GM12878 (cell line): ENCODE measurements around the gene RAD54L2. TPM values are rescaled to one million over a fixed set of nuclear protein-coding genes. Genes with fewer than 3 reads are reported as not detected.

Source experiments
- ATAC-seq: fragments of 200-7000 bp; cut with Tn5 transposase; 3 replicates; pipeline ENCODE4 v1.9.1; 2020; ENCODE audit warnings: mild to moderate bottlenecking, moderate library complexity
- BruUV-seq: library from RNA; stranded (reverse); fragments of 400-500 nt; replicated peaks from 2 replicates; lab custom pipeline; 2021; lab: Mats Ljungman, UMichigan
- CTCF ChIA-PET: fragments of 300-600 bp; sonication (Branson Sonifier 250); formaldehyde crosslinking; extraction: SDS; loops from one replicate; lab custom pipeline; 2021; ENCODE audit warnings: inconsistent platforms; lab: Yijun Ruan, JAX
- POLR2A ChIA-PET: fragments of 350-600 bp; formaldehyde crosslinking; extraction: SDS; loops from one replicate; lab custom pipeline; 2021; ENCODE audit warnings: inconsistent platforms; lab: Charles Lee
- RAD21 ChIA-PET: fragments of 300-600 bp; sonication (Branson Sonifier 250); formaldehyde crosslinking; loops from one replicate; lab custom pipeline; 2023; ENCODE audit warnings: antibody characterized with exemption; ENCODE audit not compliant: unreplicated experiment; lab: Charles Lee
- SMC1A ChIA-PET: fragments of 300-600 bp; sonication (Branson Sonifier 250); formaldehyde crosslinking; loops from one replicate; lab custom pipeline; 2023; ENCODE audit not compliant: unreplicated experiment, uncharacterized antibody; lab: Charles Lee
- DNase-seq: peaks from one replicate; pipeline ENCODE4 v3.0.0-alpha.2; 2011; ENCODE audit warnings: low read depth, low spot score
- FAIRE-seq: peaks from 3 replicates; lab custom pipeline; 2011; peaks lifted over from hg19 to GRCh38; lab: Jason Lieb, UNC
- H2AFZ ChIP-seq: 2 replicates; pipeline ENCODE4 v1.6.0; 2011; ENCODE audit warnings: low read depth, low read length, control low read depth; ENCODE audit not compliant: control insufficient read depth
- H3K27ac ChIP-seq: 2 replicates; pipeline ENCODE4 v1.5.1; 2011; ENCODE audit warnings: control low read depth; ENCODE audit not compliant: control insufficient read depth, insufficient read depth
- H3K27me3 ChIP-seq, 2 experiments: replicated peaks in 1 of 2; 2 replicates each; pipeline versions ENCODE4 v1.6.0 to v1.6.1; 2011; ENCODE audit warnings: low read length in 1 of 2; ENCODE audit not compliant: control insufficient read depth in 2 of 2, insufficient read depth in 2 of 2
- H3K36me3 ChIP-seq, 2 experiments: 2 replicates each; pipeline ENCODE4 v1.5.1; 2011; ENCODE audit warnings: low read length in 1 of 2; ENCODE audit not compliant: control insufficient read depth in 2 of 2, insufficient read depth in 2 of 2
- H3K4me1 ChIP-seq: 2 replicates; pipeline ENCODE4 v1.6.1; 2011; ENCODE audit warnings: mild to moderate bottlenecking, low read length, moderate library complexity, mixed read lengths; ENCODE audit not compliant: control insufficient read depth, insufficient read depth
- H3K4me2 ChIP-seq: 2 replicates; pipeline ENCODE4 v1.6.0; 2011; ENCODE audit warnings: control low read depth; ENCODE audit not compliant: control insufficient read depth, insufficient read depth
- H3K4me3 ChIP-seq: fragments of 200-600 bp; sonication (generic); 2 replicates; pipeline ENCODE4 v1.5.1; 2016
- H3K79me2 ChIP-seq: 2 replicates; pipeline ENCODE4 v1.6.0; 2011; ENCODE audit warnings: low read length; ENCODE audit not compliant: control insufficient read depth, insufficient read depth
- H3K9ac ChIP-seq: 2 replicates; pipeline ENCODE4 v1.8.0; 2011; ENCODE audit warnings: low read length, control low read depth, mixed read lengths; ENCODE audit not compliant: control insufficient read depth, insufficient read depth
- H3K9me3 ChIP-seq: replicated peaks from 3 replicates; pipeline ENCODE4 v1.5.1; 2011; ENCODE audit warnings: mild to moderate bottlenecking, low read length; ENCODE audit not compliant: control insufficient read depth, insufficient read depth
- H4K20me1 ChIP-seq: 2 replicates; pipeline ENCODE4 v1.6.0; 2011; ENCODE audit not compliant: control insufficient read depth, insufficient read depth
- BHLHE40 ChIP-seq, 2 experiments: fragments of 450-650 bp in 1 of 2; IDR thresholded peaks; 2 replicates each; pipeline ENCODE4 v1.6.1; 2011 to 2017; ENCODE audit warnings: low read depth in 2 of 2, borderline replicate concordance in 1 of 2, improper control_type of control experiment in 1 of 2, low read length in 1 of 2, mild to moderate bottlenecking in 1 of 2
- CTCF ChIP-seq, 3 experiments: IDR thresholded peaks in 2 of 3; conservative IDR thresholded peaks in 1 of 3; 2 replicates each; pipeline ENCODE4 v1.5.1; 2011; ENCODE audit warnings: low read depth in 3 of 3, low read length in 3 of 3, mild to moderate bottlenecking in 3 of 3, control low read depth in 2 of 3, moderate library complexity in 2 of 3, inconsistent platforms in 1 of 3, mixed read lengths in 1 of 3; ENCODE audit not compliant: control insufficient read depth in 2 of 3, insufficient read depth in 1 of 3; ENCODE audit errors: extremely low read depth in 1 of 3
- EED ChIP-seq: sonication (generic); IDR thresholded peaks from 2 replicates; pipeline ENCODE4 v1.6.1; 2016; ENCODE audit warnings: antibody characterized with exemption, low read depth
- HCFC1 ChIP-seq: fragments of 150-350 bp; IDR thresholded peaks from 2 replicates; pipeline ENCODE4 v1.6.1; 2014; ENCODE audit warnings: low read length
- MTA2 ChIP-seq: fragments of 450-650 bp; IDR thresholded peaks from 2 replicates; pipeline ENCODE4 v1.6.1; 2016; ENCODE audit warnings: low read depth, mild to moderate bottlenecking, moderate library complexity
- RUNX3 ChIP-seq: IDR thresholded peaks from 2 replicates; pipeline ENCODE4 v1.6.1; 2012; ENCODE audit warnings: low read length, inconsistent platforms
- SMARCA5 ChIP-seq: fragments of 450-650 bp; IDR thresholded peaks from 2 replicates; pipeline ENCODE4 v1.6.1; 2017; ENCODE audit warnings: mild to moderate bottlenecking
- ZZZ3 ChIP-seq: IDR thresholded peaks from 2 replicates; pipeline ENCODE4 v1.6.1; 2011; ENCODE audit warnings: low read depth; ENCODE audit not compliant: control insufficient read depth, insufficient read length
- WGBS: methylation state at CpG from one replicate; pipeline ENCODE4 v1.1.6; 2016; ENCODE audit warnings: low lambda C conversion rate; ENCODE audit not compliant: insufficient replicate concordance, insufficient coverage; ENCODE audit errors: missing lambda C conversion rate; 5-methylcytosine and 5-hydroxymethylcytosine counted together
- in situ Hi-C: fragments of 300-500 bp; cut with MboI; formaldehyde crosslinking; loops from 9 replicates; pipeline ENCODE4 v1.14.3; 2018; ENCODE audit warnings: mixed read lengths
- intact Hi-C: fragments of 100-400 bp; cut with micrococcal nuclease; formaldehyde crosslinking; loops from one replicate; pipeline ENCODE4 v1.14.2; 2022; ENCODE audit not compliant: unreplicated experiment
- polyA plus RNA-seq, 11 experiments: library from polyadenylated mRNA; depleted of rRNA in 4 of 11; unstranded in 6 of 11; stranded (reverse) in 5 of 11; fragments of >200 nt; fragmentation: Nextera tagmentation in 4 of 11; fragmentation: Illumina TruSeq in 1 of 11; extraction: Ambion mirVana in 4 of 11; extraction: Trizol in 1 of 11; gene quantifications; 1 replicate in 1 of 11; 2 replicates in 10 of 11; pipeline versions ENCODE4 v1.2.1 to v1.2.3, GENCODE V29; 2011 to 2016; ENCODE audit warnings: inconsistent platforms in 2 of 11, missing spikeins in 2 of 11, low read depth in 1 of 11
- total RNA-seq, 4 experiments: library from RNA; depleted of rRNA in 3 of 4; stranded (reverse); fragments of >200 nt in 3 of 4; fragmentation: Illumina TruSeq in 1 of 4; extraction: Trizol in 1 of 4; gene quantifications; 2 replicates each; pipeline versions ENCODE4 v1.2.1 to v1.2.3, GENCODE V29; 2013 to 2021
- TF ChIP-seq, protein P1 (sequence below): IDR thresholded peaks from 2 replicates; pipeline ENCODE4 v1.6.1; 2012; ENCODE audit warnings: low read depth, low read length, improper control_type of control experiment

The RAD54L2 gene
- total and polyA plus RNA-seq, 10 of the 15 experiments (the other 5 are each of a cell fraction or from before 2014, with no cell fraction given), result 2.2 to 23.8 (median 11.1) TPM

DNA sequence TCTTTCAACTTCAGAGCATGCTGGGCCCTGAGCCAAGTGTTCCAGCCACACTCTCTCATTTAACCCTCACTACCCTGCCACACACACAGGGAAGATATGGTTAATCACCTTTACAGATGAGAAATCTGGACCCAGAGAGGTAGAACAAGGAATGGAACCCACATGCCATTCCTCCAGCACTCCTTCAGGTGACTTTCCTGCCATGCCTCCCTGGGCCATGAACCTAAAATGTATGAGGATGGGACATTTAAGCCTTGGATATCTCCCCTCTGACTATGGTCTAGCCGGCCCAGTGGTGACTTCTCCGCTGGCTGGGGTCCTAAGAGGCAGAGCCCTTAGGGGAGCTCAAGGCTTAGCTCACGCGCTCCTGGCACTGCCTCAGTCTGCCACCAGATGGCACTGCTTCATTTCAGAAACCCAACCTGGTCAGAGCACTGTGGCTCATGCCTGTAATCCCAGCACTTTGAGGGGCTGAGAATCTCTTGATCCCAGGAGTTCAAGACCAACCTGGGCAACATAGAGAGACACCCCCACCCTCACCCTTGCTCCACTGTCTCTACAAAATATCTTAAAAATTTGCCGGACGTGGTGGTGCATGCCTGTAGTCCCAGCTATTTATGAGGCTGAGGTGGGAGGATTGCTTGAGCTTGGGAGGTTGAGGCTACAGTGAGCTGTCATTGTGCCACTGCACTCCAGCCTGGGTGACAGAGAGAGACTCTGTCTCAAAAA, 36.5 kb upstream of the RAD54L2 start (continued):
- TF ChIP-seq CTCF (IDR thresholded peaks at IDR 0.05 in 2 of 3, conservative IDR thresholded peaks at IDR 0.05 in 1 of 3; ENCODE audit: control insufficient read depth in 2 of 3, extremely low read depth in 1 of 3, insufficient read depth in 1 of 3, low read depth in 3 of 3, low read length in 3 of 3) (peak; percentile 87 to 94 (median 90)), SMARCA5 (peak; percentile 55), EED (no peak), HCFC1 (no peak), MTA2 (no peak), RUNX3 (0 out of 2 replicates have a peak, but pooled peaks have one; percentile 6), ZZZ3 (no peak)
- TF ChIP-seq, protein P1, sequence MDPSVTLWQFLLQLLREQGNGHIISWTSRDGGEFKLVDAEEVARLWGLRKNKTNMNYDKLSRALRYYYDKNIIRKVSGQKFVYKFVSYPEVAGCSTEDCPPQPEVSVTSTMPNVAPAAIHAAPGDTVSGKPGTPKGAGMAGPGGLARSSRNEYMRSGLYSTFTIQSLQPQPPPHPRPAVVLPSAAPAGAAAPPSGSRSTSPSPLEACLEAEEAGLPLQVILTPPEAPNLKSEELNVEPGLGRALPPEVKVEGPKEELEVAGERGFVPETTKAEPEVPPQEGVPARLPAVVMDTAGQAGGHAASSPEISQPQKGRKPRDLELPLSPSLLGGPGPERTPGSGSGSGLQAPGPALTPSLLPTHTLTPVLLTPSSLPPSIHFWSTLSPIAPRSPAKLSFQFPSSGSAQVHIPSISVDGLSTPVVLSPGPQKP, result no peak
- TF ChIP-seq, all 136 proteins: peak for 11

DNA sequence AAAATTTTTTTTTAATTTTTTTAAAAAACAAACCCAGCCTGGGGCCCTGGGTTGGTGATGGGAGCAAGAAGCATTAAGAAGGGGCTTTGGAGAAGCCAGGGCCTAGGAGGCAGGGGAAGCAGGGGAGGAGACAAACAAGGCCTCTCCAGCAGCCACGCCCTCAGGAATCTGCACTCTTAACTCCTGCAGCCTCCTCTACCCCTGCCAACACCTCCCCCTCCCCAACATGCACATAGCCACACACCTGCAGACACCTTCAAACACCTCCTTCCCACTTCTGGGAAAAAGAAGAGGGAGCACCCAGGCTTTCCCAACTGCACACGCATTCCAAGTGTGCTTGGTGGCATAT, 36.0 kb upstream of the RAD54L2 start:
- Histone ChIP-seq H3K27me3 (no peaks in the 10 kb centered on the region), H2AFZ (no peak overlapping the region), H3K27ac (no peak overlapping the region), H3K4me3 (no peak overlapping the region), H3K4me2 (no peak overlapping the region), H4K20me1 (no peaks in the 10 kb centered on the region), H3K9me3 (no peaks in the 10 kb centered on the region), H3K79me2 (peaks cover 17% of the 10 kb centered on the region), H3K9ac (no peak overlapping the region), H3K36me3 (no peaks in the 10 kb centered on the region), H3K4me1 (peaks cover 5% of the 10 kb centered on the region)
- ChIA-PET CTCF (interaction anchor here (0.6 to 8.0 kb wide), 28 partner anchors 7 to 891 kb away, joined by 3 to 331 read pairs (median 8); partner anchors contain the start of genes CISH, MANF, RAD54L2 and RBM15B), SMC1A (interaction anchor here (0.6 to 6.2 kb wide), 23 partner anchors 12 to 705 kb away, joined by 3 to 168 read pairs (median 5); partner anchors contain the start of genes RAD54L2 and TEX264), RAD21 (interaction anchor here (0.6 to 5.9 kb wide), 23 partner anchors 8 to 534 kb away, joined by 3 to 189 read pairs (median 4); partner anchors contain the start of genes ABHD14B, MANF, RAD54L2 and TEX264), POLR2A (interaction anchor here (0.6 to 4.4 kb wide), 3 partner anchors 121 to 179 kb away, joined by 4 to 105 read pairs (median 13); partner anchors contain the start of gene TEX264)
- FAIRE-seq, result no peak
- intact Hi-C loops (loop anchor here (1.0 to 2.0 kb wide), 5 partner anchors 32 to 298 kb away; no protein-coding TSS in a partner anchor), in situ Hi-C loops (loop anchor here (5.0 to 10.0 kb wide), 3 partner anchors 132 to 300 kb away; no protein-coding TSS in a partner anchor)
- ATAC-seq, result no peak
- no TSS peak for BruUV-seq
- TF ChIP-seq BHLHE40 (IDR thresholded peaks at IDR 0.05; ENCODE audit: borderline replicate concordance in 1 of 2, low read depth in 2 of 2, low read length in 1 of 2), result no peak
- DNase-seq, result no peak
- WGBS, result 0% methylated on average over 2 of the region's 2 CpGs
